ENCODE measurements around the gene SERTAD3.

Gene SERTAD3

GRCh38 chr19:40422748-40423566 is 21.2 kb downstream of the SERTAD3 start:
- no peak overlapping the region for H3K4me3 ChIP-seq (ENCODE audit: low read length)
- no peaks in the 10 kb centered on the region for H3K9me3 ChIP-seq (ENCODE audit: control insufficient read depth, low read length)
- peak overlapping the region; percentile 98 for H3K9ac ChIP-seq (ENCODE audit: low read length)
- H3K36me3 ChIP-seq (ENCODE audit: control insufficient read depth, insufficient read depth, low read length, severe bottlenecking), result peaks cover 14% of the 10 kb centered on the region
- DNase-seq (ENCODE audit: low read depth), result no peak
- no peaks in the 10 kb centered on the region for H3K27me3 ChIP-seq (replicated peaks; ENCODE audit: control insufficient read depth, insufficient read depth, low read length)
- H3K4me1 ChIP-seq (ENCODE audit: control insufficient read depth, insufficient read depth, low read length), result peaks cover 23% of the 10 kb centered on the region

GRCh38 chr19:40421993-40422747 is 22.0 kb downstream of the SERTAD3 start:
- DNase-seq (ENCODE audit: low read depth), result no peak
- Histone ChIP-seq H3K36me3 (ENCODE audit: control insufficient read depth, insufficient read depth, low read length, severe bottlenecking) (peaks cover 14% of the 10 kb centered on the region), H3K4me3 (ENCODE audit: low read length) (no peak overlapping the region), H3K9me3 (ENCODE audit: control insufficient read depth, low read length) (no peaks in the 10 kb centered on the region), H3K27me3 (replicated peaks; ENCODE audit: control insufficient read depth, insufficient read depth, low read length) (no peaks in the 10 kb centered on the region), H3K4me1 (ENCODE audit: control insufficient read depth, insufficient read depth, low read length) (peaks cover 23% of the 10 kb centered on the region), H3K9ac (ENCODE audit: low read length) (peak overlapping the region; percentile 98)

GRCh38 chr19:40420766-40421765 is 23.1 kb downstream of the SERTAD3 start:
- Histone ChIP-seq H3K4me3 (ENCODE audit: low read length) (peak overlapping the region; percentile 88), H3K4me1 (ENCODE audit: control insufficient read depth, insufficient read depth, low read length) (peaks cover 23% of the 10 kb centered on the region), H3K36me3 (ENCODE audit: control insufficient read depth, insufficient read depth, low read length, severe bottlenecking) (peaks cover 14% of the 10 kb centered on the region), H3K27me3 (replicated peaks; ENCODE audit: control insufficient read depth, insufficient read depth, low read length) (no peaks in the 10 kb centered on the region), H3K9ac (ENCODE audit: low read length) (peak overlapping the region; percentile 98), H3K9me3 (ENCODE audit: control insufficient read depth, low read length) (no peaks in the 10 kb centered on the region)
- DNase-seq (ENCODE audit: low read depth), result peak; percentile 97

GRCh38 chr19:40420451-40420765 is 23.7 kb downstream of the SERTAD3 start:
- Histone ChIP-seq H3K36me3 (ENCODE audit: control insufficient read depth, insufficient read depth, low read length, severe bottlenecking) (peaks cover 14% of the 10 kb centered on the region), H3K9ac (ENCODE audit: low read length) (peak overlapping the region; percentile 98), H3K9me3 (ENCODE audit: control insufficient read depth, low read length) (no peaks in the 10 kb centered on the region), H3K4me1 (ENCODE audit: control insufficient read depth, insufficient read depth, low read length) (peaks cover 23% of the 10 kb centered on the region), H3K4me3 (ENCODE audit: low read length) (peak overlapping the region; percentile 88), H3K27me3 (replicated peaks; ENCODE audit: control insufficient read depth, insufficient read depth, low read length) (no peaks in the 10 kb centered on the region)
- no peak for DNase-seq (ENCODE audit: low read depth)

GRCh38 chr19:40419780-40420179 is 24.4 kb downstream of the SERTAD3 start:
- no peak for DNase-seq (ENCODE audit: low read depth)

GRCh38 chr19:40419066-40419612 is 25.0 kb downstream of the SERTAD3 start:
- Histone ChIP-seq H3K9ac (ENCODE audit: low read length) (no peak overlapping the region), H3K27me3 (replicated peaks; ENCODE audit: control insufficient read depth, insufficient read depth, low read length) (no peaks in the 10 kb centered on the region), H3K4me3 (ENCODE audit: low read length) (no peak overlapping the region), H3K36me3 (ENCODE audit: control insufficient read depth, insufficient read depth, low read length, severe bottlenecking) (peaks cover 14% of the 10 kb centered on the region), H3K4me1 (ENCODE audit: control insufficient read depth, insufficient read depth, low read length) (peaks cover 22% of the 10 kb centered on the region), H3K9me3 (ENCODE audit: control insufficient read depth, low read length) (no peaks in the 10 kb centered on the region)
- DNase-seq (ENCODE audit: low read depth), result no peak

More at GRCh38 chr19:40419780-40420179, 24.4 kb downstream of the SERTAD3 start:
- H3K9me3 ChIP-seq (ENCODE audit: control insufficient read depth, low read length), result no peaks in the 10 kb centered on the region
- peaks cover 14% of the 10 kb centered on the region for H3K36me3 ChIP-seq (ENCODE audit: control insufficient read depth, insufficient read depth, low read length, severe bottlenecking)
- peaks cover 23% of the 10 kb centered on the region for H3K4me1 ChIP-seq (ENCODE audit: control insufficient read depth, insufficient read depth, low read length)
- H3K9ac ChIP-seq (ENCODE audit: low read length), result no peak overlapping the region
- H3K4me3 ChIP-seq (ENCODE audit: low read length), result no peak overlapping the region
- no peaks in the 10 kb centered on the region for H3K27me3 ChIP-seq (replicated peaks; ENCODE audit: control insufficient read depth, insufficient read depth, low read length)

- peaks cover 16% of the 10 kb centered on the region for H3K4me1 ChIP-seq (ENCODE audit: control insufficient read depth, insufficient read depth, low read length)
- H3K9ac ChIP-seq (ENCODE audit: low read length), result no peak overlapping the region
- no peaks in the 10 kb centered on the region for H3K27me3 ChIP-seq (replicated peaks; ENCODE audit: control insufficient read depth, insufficient read depth, low read length)
- no peak overlapping the region for H3K4me3 ChIP-seq (ENCODE audit: low read length)
- no peaks in the 10 kb centered on the region for H3K9me3 ChIP-seq (ENCODE audit: control insufficient read depth, low read length)
- H3K36me3 ChIP-seq (ENCODE audit: control insufficient read depth, insufficient read depth, low read length, severe bottlenecking), result peaks cover 10% of the 10 kb centered on the region
- no peak for DNase-seq (ENCODE audit: low read depth)
Observed at GRCh38 chr19:40418040-40418439, 26.1 kb downstream of the SERTAD3 start.

GRCh38 chr19:40417643-40417981 is 26.5 kb downstream of the SERTAD3 start:
- H3K27me3 ChIP-seq (replicated peaks; ENCODE audit: control insufficient read depth, insufficient read depth, low read length), result no peaks in the 10 kb centered on the region
- H3K4me1 ChIP-seq (ENCODE audit: control insufficient read depth, insufficient read depth, low read length), result peaks cover 13% of the 10 kb centered on the region
- H3K9me3 ChIP-seq (ENCODE audit: control insufficient read depth, low read length), result no peaks in the 10 kb centered on the region
- no peak for DNase-seq (ENCODE audit: low read depth)
- H3K36me3 ChIP-seq (ENCODE audit: control insufficient read depth, insufficient read depth, low read length, severe bottlenecking), result peaks cover 6% of the 10 kb centered on the region
- H3K4me3 ChIP-seq (ENCODE audit: low read length), result no peak overlapping the region
- H3K9ac ChIP-seq (ENCODE audit: low read length), result no peak overlapping the region

- DNase-seq (ENCODE audit: low read depth), result no peak
- peaks cover under 1% of the 10 kb centered on the region for H3K36me3 ChIP-seq (ENCODE audit: control insufficient read depth, insufficient read depth, low read length, severe bottlenecking)
Observed at GRCh38 chr19:40416918-40417642, 27.1 kb downstream of the SERTAD3 start.

GRCh38 chr19:40415768-40416167 is 28.4 kb downstream of the SERTAD3 start:
- Histone ChIP-seq H3K9me3 (ENCODE audit: control insufficient read depth, low read length) (no peaks in the 10 kb centered on the region), H3K4me3 (ENCODE audit: low read length) (no peak overlapping the region), H3K4me1 (ENCODE audit: control insufficient read depth, insufficient read depth, low read length) (no peaks in the 10 kb centered on the region), H3K27me3 (replicated peaks; ENCODE audit: control insufficient read depth, insufficient read depth, low read length) (peaks cover 3% of the 10 kb centered on the region), H3K9ac (ENCODE audit: low read length) (no peak overlapping the region), H3K36me3 (ENCODE audit: control insufficient read depth, insufficient read depth, low read length, severe bottlenecking) (no peaks in the 10 kb centered on the region)
- no peak for DNase-seq (ENCODE audit: low read depth)

More at GRCh38 chr19:40416918-40417642, 27.1 kb downstream of the SERTAD3 start:
- Histone ChIP-seq H3K9ac (ENCODE audit: low read length) (no peak overlapping the region), H3K27me3 (replicated peaks; ENCODE audit: control insufficient read depth, insufficient read depth, low read length) (peaks cover 3% of the 10 kb centered on the region), H3K4me3 (ENCODE audit: low read length) (no peak overlapping the region), H3K4me1 (ENCODE audit: control insufficient read depth, insufficient read depth, low read length) (peaks cover 9% of the 10 kb centered on the region), H3K9me3 (ENCODE audit: control insufficient read depth, low read length) (no peaks in the 10 kb centered on the region)
